OCI-LY7 (cell line): ENCODE data around the gene AGXT2. TPM values are rescaled to one million over a fixed set of nuclear protein-coding genes. Genes with fewer than 3 reads are reported as not detected.

ENCODE experiments used
- BruUV-seq: library from RNA; stranded (reverse); fragments of 400-500 nt; replicated peaks from 2 replicates; lab custom pipeline; 2021; lab: Mats Ljungman, UMichigan
- CTCF ChIA-PET: fragments of 300-600 bp; sonication (Branson Sonifier 250); formaldehyde crosslinking; loops from one replicate; lab custom pipeline; 2022; ENCODE audit warnings: antibody characterized with exemption; ENCODE audit not compliant: unreplicated experiment; lab: Charles Lee
- POLR2A ChIA-PET: fragments of 300-600 bp; sonication (Branson Sonifier 250); formaldehyde crosslinking; loops from one replicate; lab custom pipeline; 2022; ENCODE audit warnings: antibody characterized with exemption; lab: Charles Lee
- DNase-seq: peaks from one replicate; pipeline ENCODE4 v3.0.0-alpha.2; 2015; ENCODE audit warnings: low spot score
- H2AFZ ChIP-seq: fragments of 200-600 bp; sonication (generic), shearing (Covaris generic); 2 replicates; pipeline ENCODE4 v1.6.1; 2014; ENCODE audit warnings: mild to moderate bottlenecking, antibody characterized with exemption, low read length, moderate library complexity
- H3K27ac ChIP-seq: fragments of 200-600 bp; sonication (generic); 2 replicates; pipeline ENCODE4 v1.5.1; 2014; ENCODE audit warnings: mixed run types, low read depth, mild to moderate bottlenecking, moderate library complexity, low read length, inconsistent platforms; ENCODE audit not compliant: poor library complexity, severe bottlenecking
- H3K36me3 ChIP-seq: fragments of 200-600 bp; sonication (generic); 2 replicates; pipeline ENCODE4 v1.6.1; 2014; ENCODE audit warnings: mild to moderate bottlenecking, antibody characterized with exemption, low read length, moderate library complexity, mixed read lengths; ENCODE audit not compliant: insufficient read depth
- H3K4me1 ChIP-seq: fragments of 200-600 bp; sonication (generic); 2 replicates; pipeline ENCODE4 v1.5.1; 2014; ENCODE audit warnings: mild to moderate bottlenecking, low read length; ENCODE audit not compliant: insufficient read depth, poor library complexity, severe bottlenecking
- H3K4me2 ChIP-seq: fragments of 200-600 bp; sonication (generic); 2 replicates; pipeline ENCODE4 v1.6.1; 2014; ENCODE audit warnings: mild to moderate bottlenecking, low read length
- H3K4me3 ChIP-seq: fragments of 200-600 bp; sonication (generic); 2 replicates; pipeline ENCODE4 v1.5.1; 2014; ENCODE audit warnings: mild to moderate bottlenecking, low read depth, low read length; ENCODE audit not compliant: poor library complexity, severe bottlenecking
- H3K79me2 ChIP-seq: fragments of 200-600 bp; sonication (generic); 2 replicates; pipeline ENCODE4 v1.6.1; 2016; ENCODE audit warnings: low read depth, mild to moderate bottlenecking, low read length, moderate library complexity, mixed read lengths; ENCODE audit not compliant: insufficient read depth
- H3K9me2 ChIP-seq: fragments of 200-600 bp; sonication (generic); 2 replicates; pipeline ENCODE4 v1.6.1; 2016; ENCODE audit warnings: mild to moderate bottlenecking, low read length, mixed read lengths; ENCODE audit not compliant: insufficient read depth
- H3K9me3 ChIP-seq: fragments of 200-600 bp; sonication (generic); 2 replicates; pipeline ENCODE4 v1.6.1; 2014; ENCODE audit warnings: mild to moderate bottlenecking, mixed run types, low read length, mixed read lengths
- H4K20me1 ChIP-seq: fragments of 200-600 bp; sonication (generic); 2 replicates; pipeline ENCODE4 v1.6.1; 2014; ENCODE audit warnings: mild to moderate bottlenecking, antibody characterized with exemption, low read length, moderate library complexity, mixed read lengths; ENCODE audit not compliant: insufficient read depth
- CTCF ChIP-seq: fragments of 200-600 bp; sonication (generic); conservative IDR thresholded peaks from 2 replicates; pipeline ENCODE4 v1.5.1; 2014; ENCODE audit warnings: mild to moderate bottlenecking, antibody characterized with exemption, low read length, moderate library complexity, mixed read lengths
- EZH2phosphoT487 ChIP-seq: fragments of 200-600 bp; sonication (generic); IDR thresholded peaks from 2 replicates; pipeline ENCODE4 v1.6.1; 2018; ENCODE audit warnings: low read depth, borderline replicate concordance, mild to moderate bottlenecking, mixed run types, antibody characterized with exemption, low read length, moderate library complexity, mixed read lengths
- intact Hi-C: fragments of 100-400 bp; cut with micrococcal nuclease; formaldehyde crosslinking; loops from one replicate; pipeline ENCODE4 v1.10.0; 2022; ENCODE audit not compliant: unreplicated experiment
- total RNA-seq, 2 experiments: library from RNA; depleted of rRNA in 1 of 2; stranded (reverse); fragments of >200 nt in 1 of 2; shearing (Covaris generic) in 1 of 2; gene quantifications; 2 replicates each; pipeline ENCODE4 v1.2.3, GENCODE V29; 2014 to 2022

The AGXT2 gene
- total RNA-seq, 2 experiments from 2014 or later: not detected

GRCh38 chr5:35030426-35031100, 17.2 kb downstream of the AGXT2 start:
- TF ChIP-seq CTCF: no peak
- no peak for TF ChIP-seq EZH2phosphoT487
- Histone ChIP-seq H3K9me2 (no peaks in the 10 kb centered on the region), H2AFZ (no peak overlapping the region), H3K4me2 (no peak overlapping the region), H4K20me1 (no peaks in the 10 kb centered on the region), H3K4me1 (no peaks in the 10 kb centered on the region), H3K9me3 (no peaks in the 10 kb centered on the region), H3K79me2 (no peaks in the 10 kb centered on the region), H3K4me3 (no peak overlapping the region), H3K27ac (no peak overlapping the region), H3K36me3 (no peaks in the 10 kb centered on the region)
- DNase-seq: no peak
- CTCF ChIA-PET: no interaction called here
- BruUV-seq: no TSS peak
- intact Hi-C loops: no loop called here
- POLR2A ChIA-PET: no interaction called here

DNA sequence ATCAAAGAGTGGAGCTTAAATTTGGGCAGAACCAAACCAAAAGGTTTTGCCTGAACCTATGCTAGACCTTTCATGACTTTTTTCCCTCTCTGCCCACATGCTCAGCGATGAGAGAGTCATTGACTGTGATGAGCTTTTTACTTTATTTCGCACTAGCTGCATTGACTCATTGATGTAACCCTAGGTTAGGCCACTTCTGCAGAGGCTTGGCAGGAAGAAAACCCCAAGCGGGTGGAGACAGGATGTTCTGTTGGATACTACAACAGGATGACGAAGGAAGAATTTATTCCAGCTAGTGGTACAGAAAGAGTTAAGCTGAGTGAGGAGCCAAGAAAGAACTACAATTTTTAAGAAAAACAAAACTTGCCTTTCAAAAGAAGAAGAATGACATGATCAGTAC, 18.4 kb downstream of the AGXT2 start:
- Histone ChIP-seq H3K4me1 (no peaks in the 10 kb centered on the region), H3K9me2 (no peaks in the 10 kb centered on the region), H2AFZ (no peak overlapping the region), H3K36me3 (no peaks in the 10 kb centered on the region), H4K20me1 (no peaks in the 10 kb centered on the region), H3K27ac (no peak overlapping the region), H3K79me2 (no peaks in the 10 kb centered on the region), H3K9me3 (no peaks in the 10 kb centered on the region), H3K4me2 (no peak overlapping the region), H3K4me3 (no peak overlapping the region)
- no TSS peak for BruUV-seq
- POLR2A ChIA-PET: interaction anchor here (0.8 kb wide), 1 partner anchor 1438 kb away, joined by 3 read pairs; no protein-coding TSS in a partner anchor
- DNase-seq: no peak
- no peak for TF ChIP-seq CTCF
- no peak for TF ChIP-seq EZH2phosphoT487
- intact Hi-C loops: no loop called here
- CTCF ChIA-PET: no interaction called here

DNA sequence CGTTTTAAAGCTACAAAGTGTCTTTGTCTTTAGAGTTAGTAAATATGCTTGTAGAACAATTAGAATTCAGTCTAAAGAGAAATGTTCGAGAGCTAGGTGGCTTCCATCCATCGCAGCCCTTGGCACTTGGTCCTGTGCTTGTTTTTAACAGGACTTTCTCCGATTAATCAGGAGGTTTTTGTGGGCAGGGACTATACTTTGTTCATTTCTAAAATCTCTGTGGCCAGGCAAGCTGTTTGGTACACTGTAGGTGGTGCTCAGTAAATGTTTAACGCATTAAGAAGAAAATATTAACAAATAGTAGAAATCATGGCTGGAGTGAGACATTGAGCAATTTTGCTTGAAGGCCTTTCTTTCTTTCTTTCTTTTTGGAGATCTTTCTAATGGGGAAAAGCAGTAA, 20.8 kb downstream of the AGXT2 start:
- POLR2A ChIA-PET: interaction anchor here (1.2 kb wide), 1 partner anchor 13 kb away, joined by 3 read pairs; no protein-coding TSS in a partner anchor
- H3K4me1 ChIP-seq: no peaks in the 10 kb centered on the region
- no peaks in the 10 kb centered on the region for H3K36me3 ChIP-seq
- CTCF ChIA-PET: interaction anchor here (0.7 kb wide), 1 partner anchor 24 kb away, joined by 3 read pairs; no protein-coding TSS in a partner anchor
- no peaks in the 10 kb centered on the region for H4K20me1 ChIP-seq
- no peaks in the 10 kb centered on the region for H3K9me2 ChIP-seq
- intact Hi-C loops: no loop called here
- no TSS peak for BruUV-seq
- no peaks in the 10 kb centered on the region for H3K9me3 ChIP-seq
- TF ChIP-seq CTCF (no peak), EZH2phosphoT487 (no peak)
- no peak overlapping the region for H2AFZ ChIP-seq
- H3K27ac ChIP-seq: no peak overlapping the region
- no peak overlapping the region for H3K4me3 ChIP-seq
- H3K4me2 ChIP-seq: no peak overlapping the region
- no peak for DNase-seq
- no peaks in the 10 kb centered on the region for H3K79me2 ChIP-seq
